Measurements from ENCODE around the gene RAPGEF5.

DNA sequence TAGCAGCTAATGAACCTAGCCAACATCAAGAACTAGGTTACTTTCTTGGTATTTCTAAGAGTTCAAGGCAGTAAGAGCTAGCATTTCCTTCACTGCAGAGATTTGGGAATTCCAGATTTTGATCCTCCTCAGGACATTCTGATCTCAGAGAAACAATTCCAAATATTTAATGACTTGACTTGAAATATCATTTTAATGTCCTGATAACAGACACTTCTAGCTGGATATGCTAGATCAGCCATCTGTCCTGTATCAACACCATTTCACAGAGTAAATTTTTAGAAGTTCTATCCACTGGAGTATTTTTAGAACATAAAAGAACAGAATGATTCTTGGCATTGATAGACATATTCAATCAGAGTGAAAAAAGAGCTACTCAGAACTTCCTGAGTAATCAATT is 151.3 kb downstream of the RAPGEF5 start:
- TF ChIP-seq, protein P1, sequence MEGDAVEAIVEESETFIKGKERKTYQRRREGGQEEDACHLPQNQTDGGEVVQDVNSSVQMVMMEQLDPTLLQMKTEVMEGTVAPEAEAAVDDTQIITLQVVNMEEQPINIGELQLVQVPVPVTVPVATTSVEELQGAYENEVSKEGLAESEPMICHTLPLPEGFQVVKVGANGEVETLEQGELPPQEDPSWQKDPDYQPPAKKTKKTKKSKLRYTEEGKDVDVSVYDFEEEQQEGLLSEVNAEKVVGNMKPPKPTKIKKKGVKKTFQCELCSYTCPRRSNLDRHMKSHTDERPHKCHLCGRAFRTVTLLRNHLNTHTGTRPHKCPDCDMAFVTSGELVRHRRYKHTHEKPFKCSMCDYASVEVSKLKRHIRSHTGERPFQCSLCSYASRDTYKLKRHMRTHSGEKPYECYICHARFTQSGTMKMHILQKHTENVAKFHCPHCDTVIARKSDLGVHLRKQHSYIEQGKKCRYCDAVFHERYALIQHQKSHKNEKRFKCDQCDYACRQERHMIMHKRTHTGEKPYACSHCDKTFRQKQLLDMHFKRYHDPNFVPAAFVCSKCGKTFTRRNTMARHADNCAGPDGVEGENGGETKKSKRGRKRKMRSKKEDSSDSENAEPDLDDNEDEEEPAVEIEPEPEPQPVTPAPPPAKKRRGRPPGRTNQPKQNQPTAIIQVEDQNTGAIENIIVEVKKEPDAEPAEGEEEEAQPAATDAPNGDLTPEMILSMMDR (IDR thresholded peaks at IDR 0.05 in 2 of 3, conservative IDR thresholded peaks at IDR 0.05 in 1 of 3; ENCODE audit: borderline replicate concordance in 1 of 3, insufficient read depth in 1 of 3, low read depth in 2 of 3, low read length in 2 of 3) = no peak
- TF ChIP-seq YY1 (IDR thresholded peaks at IDR 0.05; ENCODE audit: extremely low read depth, insufficient replicate concordance, low read depth, low read length) = no peak
- no peak for TF ChIP-seq POLR2AphosphoS5 (IDR thresholded peaks at IDR 0.05; ENCODE audit: low read depth, low read length)
- no peak for TF ChIP-seq CEBPB (IDR thresholded peaks at IDR 0.05; ENCODE audit: low read depth)
- no peak for TF ChIP-seq EZH2phosphoT487 (IDR thresholded peaks at IDR 0.05; ENCODE audit: borderline replicate concordance)
- TF ChIP-seq POLR2A (IDR thresholded peaks at IDR 0.05; ENCODE audit: borderline replicate concordance, extremely low read depth, insufficient read depth, insufficient read length) = no peak
- TF ChIP-seq SP1 (IDR thresholded peaks at IDR 0.05; ENCODE audit: low read depth) = no peak
- TF ChIP-seq EZH2 (IDR thresholded peaks at IDR 0.05) = no peak
- TF ChIP-seq, protein P2, sequence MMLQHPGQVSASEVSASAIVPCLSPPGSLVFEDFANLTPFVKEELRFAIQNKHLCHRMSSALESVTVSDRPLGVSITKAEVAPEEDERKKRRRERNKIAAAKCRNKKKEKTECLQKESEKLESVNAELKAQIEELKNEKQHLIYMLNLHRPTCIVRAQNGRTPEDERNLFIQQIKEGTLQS (IDR thresholded peaks at IDR 0.05) = no peak
- TF ChIP-seq ZNF274 (IDR thresholded peaks at IDR 0.05; ENCODE audit: low read depth, low read length) = no peak
- no peak for TF ChIP-seq FOSL1 (IDR thresholded peaks at IDR 0.05; ENCODE audit: low read depth)
